GM10248 (cell line): ENCODE results near the gene CHRNB1.

Experiments used
- CTCF ChIA-PET: fragments of 300-600 bp; sonication (Branson Sonifier 250); formaldehyde crosslinking; extraction: SDS; loops from one replicate; lab custom pipeline; 2021; ENCODE audit warnings: antibody characterized with exemption; lab: Yijun Ruan, JAX
- POLR2A ChIA-PET: fragments of 350-650 bp; sonication (Branson Sonifier 250); formaldehyde crosslinking; extraction: SDS; loops from one replicate; lab custom pipeline; 2020; ENCODE audit warnings: antibody characterized with exemption; lab: Yijun Ruan, JAX
- DNase-seq: peaks from one replicate; pipeline ENCODE4 v3.0.0; 2012; ENCODE audit errors: extremely low spot score
- CTCF ChIP-seq: IDR thresholded peaks from 2 replicates; pipeline ENCODE4 v1.5.1; 2012; ENCODE audit warnings: mild to moderate bottlenecking, low read depth; ENCODE audit errors: extremely low read depth, missing control alignments, control extremely low read depth

Gene CHRNB1

DNA sequence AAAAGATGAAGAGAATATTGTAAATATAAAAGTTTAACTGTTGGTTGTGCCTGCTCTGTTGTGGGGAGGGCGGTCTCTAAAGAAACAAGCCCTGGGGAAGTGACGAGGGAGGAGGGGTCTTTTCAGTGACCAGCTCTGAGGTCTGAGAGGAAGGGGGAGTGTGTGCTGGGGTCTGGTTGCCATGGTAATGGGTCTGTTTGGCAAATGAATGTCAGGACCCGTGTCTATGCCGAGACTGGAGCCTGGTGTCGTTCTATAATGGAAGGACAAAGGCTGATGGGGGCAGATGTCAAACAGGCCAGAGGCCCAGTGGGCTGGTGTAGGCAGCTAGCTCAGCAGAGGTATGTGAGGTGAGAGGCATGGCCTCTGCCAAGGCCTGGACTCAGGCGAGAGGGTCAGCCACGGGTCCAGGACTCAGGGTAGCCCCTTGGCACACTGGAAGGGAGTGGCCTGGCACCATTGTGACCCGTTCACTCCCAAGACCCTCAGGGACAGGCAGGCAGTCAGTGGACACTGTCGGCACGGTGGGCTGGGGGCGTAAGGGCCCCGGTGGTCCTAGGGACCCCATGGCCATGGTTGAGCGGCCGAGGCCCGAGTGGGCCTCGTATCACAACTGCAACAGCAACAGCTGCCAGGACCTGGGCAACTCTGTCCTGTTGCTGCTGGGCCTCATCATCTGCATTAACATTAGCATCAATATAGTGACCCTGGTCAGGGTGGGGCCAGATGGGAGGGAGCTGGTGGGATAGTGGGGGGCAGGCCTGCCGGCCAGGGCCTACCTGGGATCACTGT is 24.8 kb upstream of the CHRNB1 start, which contains the start of gene SPEM1:
Gene SPEM1, plus strand, starts transcription at position 506 of the 792 bp plus-strand sequence. Its CDS starts 61 bp downstream, at position 567.
- no peak for DNase-seq
- ChIA-PET POLR2A (no interaction called here), CTCF (interaction anchor here (0.9 to 1.4 kb wide), 6 partner anchors 12 to 267 kb away, joined by 3 read pairs; partner anchors contain the start of genes TMEM102 and TP53)
- TF ChIP-seq CTCF = no peak

- POLR2A ChIA-PET = interaction anchor here (0.7 kb wide), 1 partner anchor 23 kb away, joined by 3 read pairs; no protein-coding TSS in a partner anchor
- CTCF ChIA-PET = interaction anchor here (1.3 to 1.4 kb wide), 3 partner anchors 11 to 20 kb away, joined by 3 read pairs; no protein-coding TSS in a partner anchor
- no peak for DNase-seq
Measured at GRCh38 chr17:7421186-7421585, 23.7 kb upstream of the CHRNB1 start.

GRCh38 chr17:7423679-7424078 is 21.2 kb upstream of the CHRNB1 start:
- TF ChIP-seq CTCF = no peak
- ChIA-PET CTCF (no interaction called here), POLR2A (no interaction called here)
- DNase-seq = no peak

More at GRCh38 chr17:7421186-7421585, 23.7 kb upstream of the CHRNB1 start:
- no peak for TF ChIP-seq CTCF

DNA sequence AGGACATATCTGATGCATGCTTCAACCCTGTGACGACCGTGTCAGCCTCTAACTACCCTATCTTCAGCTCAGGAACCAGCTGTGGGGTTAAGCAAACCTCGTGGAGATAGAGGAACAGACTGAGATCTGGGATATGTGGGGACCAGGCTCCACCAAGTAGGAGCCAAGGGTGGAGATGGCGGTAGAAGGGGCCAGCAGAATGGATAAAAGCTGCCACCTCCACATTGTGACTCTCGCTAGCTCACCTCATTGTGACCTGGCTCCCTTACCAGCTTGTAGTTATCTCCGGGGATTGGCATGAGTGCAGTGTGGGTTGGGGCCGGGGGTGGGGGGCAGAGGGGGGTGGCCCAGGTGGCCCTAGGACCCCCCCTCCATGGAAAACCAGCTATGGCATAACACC is 19.5 kb upstream of the CHRNB1 start, which contains the start of gene SPEM2:
Gene SPEM2, plus strand, starts transcription at position 301 of the 400 bp plus-strand sequence. Its CDS starts 73 bp downstream, at position 374.
- ChIA-PET CTCF (interaction anchor here (1.1 to 4.1 kb wide), 4 partner anchors 11 to 135 kb away, joined by 3 to 19 read pairs (median 4); partner anchors contain the start of genes FGF11 and TMEM102), POLR2A (interaction anchor here (0.6 to 1.1 kb wide), 2 partner anchors 59 to 236 kb away, joined by 4 read pairs; partner anchors contain the start of gene POLR2A)
- TF ChIP-seq CTCF = no peak

GRCh38 chr17:7425756-7426155 is 19.1 kb upstream of the CHRNB1 start:
- ChIA-PET CTCF (interaction anchor here (1.1 to 4.1 kb wide), 4 partner anchors 10 to 135 kb away, joined by 3 to 19 read pairs (median 4); partner anchors contain the start of genes FGF11 and TMEM102), POLR2A (interaction anchor here (0.6 to 1.1 kb wide), 2 partner anchors 58 to 235 kb away, joined by 4 read pairs; partner anchors contain the start of gene POLR2A)
- TF ChIP-seq CTCF = no peak
- no peak for DNase-seq

More for the DNA sequence above, 19.5 kb upstream of the CHRNB1 start, which contains the start of gene SPEM2:
- DNase-seq = no peak

DNA sequence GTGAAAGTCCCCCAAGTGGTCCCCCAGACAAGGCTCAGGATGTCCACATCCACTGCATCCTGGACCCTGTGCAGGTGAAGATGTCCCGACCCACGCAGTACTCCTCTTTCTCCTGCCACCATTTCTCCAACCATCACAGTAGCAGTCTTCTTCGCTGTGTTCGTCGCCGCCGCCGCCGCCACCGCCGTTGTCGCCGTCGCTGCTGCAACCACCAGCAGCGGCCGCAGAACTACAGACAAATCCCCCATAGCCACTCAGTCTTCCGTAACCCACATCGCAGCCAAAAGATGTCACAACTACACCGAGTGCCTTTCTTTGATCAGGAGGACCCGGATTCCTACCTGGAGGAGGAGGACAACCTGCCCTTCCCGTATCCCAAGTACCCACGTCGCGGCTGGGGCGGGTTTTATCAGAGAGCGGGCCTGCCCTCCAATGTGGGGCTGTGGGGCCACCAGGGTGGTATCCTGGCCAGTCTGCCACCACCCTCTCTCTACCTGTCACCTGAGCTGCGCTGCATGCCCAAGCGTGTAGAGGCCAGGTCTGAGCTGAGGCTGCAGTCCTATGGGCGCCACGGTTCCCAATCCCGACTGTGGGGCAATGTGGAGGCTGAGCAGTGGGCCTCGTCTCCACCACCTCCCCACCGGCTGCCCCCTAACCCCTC is 18.5 kb upstream of the CHRNB1 start:
- ChIA-PET POLR2A (no interaction called here), CTCF (interaction anchor here (1.5 to 4.1 kb wide), 2 partner anchors 10 to 15 kb away, joined by 3 to 19 read pairs; partner anchors contain the start of gene TMEM102)
- DNase-seq = no peak
- TF ChIP-seq CTCF = no peak
